HK-2 (cell line): Measurements from ENCODE around the gene ATRX.
A peak's percentile ranks its signal among the peaks of the same experiment; 100 is the strongest.
"Not testable (repeated sequence)": the region's sequence is repeated elsewhere in the genome, so short reads cannot be mapped to it uniquely, and the experiment has no call there.

Experiments used
- DNase-seq: peaks from one replicate; pipeline ENCODE4 v3.0.0-alpha.2; 2018; ENCODE audit not compliant: unreplicated experiment

ATRX gene

DNA sequence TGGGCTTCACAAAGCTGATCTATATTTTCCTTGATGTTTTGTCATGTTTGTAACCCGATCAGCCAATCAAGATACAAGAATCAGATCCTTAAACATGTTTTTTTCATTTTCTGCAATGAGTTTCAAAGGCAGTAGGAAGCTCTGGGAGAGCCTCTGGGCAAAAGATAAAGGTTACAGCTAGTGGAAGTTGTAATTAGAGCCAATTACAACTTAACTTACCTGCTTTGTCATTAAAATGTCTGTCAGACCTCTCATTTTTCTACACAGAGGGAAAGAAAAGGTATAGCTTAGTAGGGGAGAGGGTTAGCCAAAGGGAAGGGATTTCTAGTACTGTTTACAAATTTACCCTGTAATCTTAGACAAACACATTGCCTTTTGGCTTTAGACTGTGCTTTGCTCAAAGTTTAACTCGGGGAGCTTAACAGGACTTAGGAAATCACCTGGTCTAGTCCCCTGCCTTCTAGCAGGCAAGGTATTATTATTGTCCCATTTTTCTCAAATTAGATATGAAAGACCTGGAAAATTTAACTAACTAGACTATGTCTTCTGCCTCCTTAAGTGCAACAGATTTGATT lies 283.0 kb downstream of the ATRX start:
- DNase-seq = no peak

DNA sequence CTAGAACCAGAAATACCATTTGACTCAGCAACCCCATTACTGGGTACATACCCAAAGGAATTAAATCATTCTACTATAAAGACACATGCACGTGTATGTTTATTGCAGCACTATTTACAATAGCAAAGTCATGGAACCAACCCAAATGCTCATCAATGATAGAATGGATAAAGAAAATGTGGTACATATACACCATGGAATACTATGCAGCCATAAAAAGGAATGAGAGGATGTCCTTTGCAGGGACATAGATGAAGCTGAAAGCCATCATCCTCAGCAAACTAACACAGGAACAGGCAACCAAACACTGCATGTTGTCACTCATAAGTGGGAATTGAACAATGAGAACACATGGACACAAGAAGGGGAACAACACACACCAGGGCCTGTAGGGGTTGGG lies 285.9 kb downstream of the ATRX start:
- not testable (repeated sequence) for DNase-seq

DNA sequence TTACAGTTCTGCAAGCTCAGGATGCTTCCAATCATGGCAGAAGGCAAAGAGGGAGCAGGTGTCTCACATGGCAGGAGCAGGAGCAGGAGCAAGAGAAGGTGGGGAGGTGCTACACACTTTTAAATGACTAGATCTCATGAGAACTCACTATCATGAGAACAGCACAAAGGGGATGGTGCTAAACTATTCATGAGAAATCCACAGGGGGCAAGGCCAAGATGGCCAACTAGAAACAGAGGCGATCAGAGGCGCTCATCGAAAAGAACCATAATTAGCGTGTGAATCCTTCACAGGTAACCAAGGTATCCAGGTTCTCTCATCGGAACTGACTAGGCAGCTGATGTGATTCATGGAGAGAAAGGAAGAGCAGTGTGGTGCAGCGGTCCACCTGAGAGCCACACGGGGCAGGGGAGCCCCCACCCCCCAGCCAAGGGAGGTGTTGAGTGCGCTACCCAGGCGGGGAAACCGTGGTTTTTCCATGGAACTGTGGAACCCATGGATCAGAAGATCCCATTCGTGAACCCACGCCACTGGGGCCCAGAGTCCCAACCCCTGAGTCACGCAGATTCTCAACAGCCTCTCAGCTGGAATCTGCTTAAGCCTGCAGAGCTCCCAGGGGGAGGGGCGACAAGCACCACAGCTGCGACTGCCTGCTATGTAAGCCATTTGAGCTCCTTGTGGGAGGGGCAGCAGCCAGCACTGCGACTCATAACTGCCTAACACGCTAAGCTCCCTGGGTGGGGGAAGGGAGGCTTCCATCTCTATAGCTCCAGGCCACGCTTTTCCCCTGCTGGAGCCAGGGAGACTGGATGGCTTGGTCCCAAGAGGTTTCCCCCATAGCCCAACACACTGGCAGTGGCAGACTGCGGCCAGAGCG lies 292.1 kb downstream of the ATRX start:
- peak; percentile 58 for DNase-seq

DNA sequence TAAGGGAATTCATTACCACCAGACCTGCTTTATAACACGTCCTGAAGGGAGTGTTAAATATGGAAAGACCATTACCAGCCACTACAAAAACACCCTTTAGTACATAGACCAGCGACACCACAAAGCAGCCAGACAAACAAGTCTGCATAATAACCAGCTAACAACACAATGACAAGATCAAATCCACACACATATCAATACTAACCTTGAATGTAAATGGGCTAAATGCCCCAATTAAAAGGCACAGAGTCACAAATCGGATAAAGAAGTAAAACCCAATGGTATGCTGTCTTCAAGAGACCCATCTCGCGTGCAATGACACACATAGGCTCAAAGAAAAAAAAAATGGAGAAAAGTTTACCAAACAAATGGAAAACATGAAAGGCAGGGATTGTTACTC lies 302.0 kb downstream of the ATRX start:
- DNase-seq = no peak

DNA sequence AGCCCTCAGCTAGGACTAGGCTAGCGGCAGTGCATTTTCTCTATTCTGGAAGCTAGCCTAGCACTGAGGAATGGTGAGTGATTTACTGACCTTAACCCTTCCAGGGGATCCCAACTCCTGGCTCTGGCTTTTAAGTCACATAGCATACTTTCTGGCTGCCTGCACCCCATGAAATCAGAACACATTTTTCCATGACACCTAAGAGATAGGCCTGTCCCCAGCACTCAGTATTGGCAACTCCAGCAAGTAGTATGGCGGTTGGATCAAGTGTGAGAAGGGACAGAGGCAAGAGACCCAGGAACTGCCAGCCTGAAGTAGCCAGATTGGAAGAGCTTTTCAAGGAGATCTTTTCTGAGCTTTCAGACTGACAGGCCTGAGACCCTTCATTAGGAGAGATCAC lies 330.6 kb downstream of the ATRX start:
- no peak for DNase-seq
